Endodermal cell (in vitro differentiated cells): ENCODE data around the gene NFIC. TPM values are rescaled to one million over a fixed set of nuclear protein-coding genes. Genes with fewer than 3 reads are reported as not detected.
A peak's percentile ranks its signal among the peaks of the same experiment; 100 is the strongest.

ENCODE experiments used
- DNase-seq: peaks from one replicate; pipeline ENCODE4 v3.0.0-alpha.2; 2017
- H3K27ac ChIP-seq: 2 replicates; pipeline ENCODE4 v1.5.1; 2013; ENCODE audit warnings: mild to moderate bottlenecking, low read depth, low read length, moderate library complexity
- H3K27me3 ChIP-seq: 2 replicates; pipeline ENCODE4 v1.6.1; 2013; ENCODE audit warnings: mild to moderate bottlenecking, low read length, moderate library complexity; ENCODE audit not compliant: insufficient read depth, control insufficient read depth, poor library complexity, severe bottlenecking
- H3K36me3 ChIP-seq: 2 replicates; pipeline ENCODE4 v1.7.0; 2013; ENCODE audit warnings: mild to moderate bottlenecking, low read length, moderate library complexity; ENCODE audit not compliant: control insufficient read depth, insufficient read depth
- H3K4me1 ChIP-seq: one replicate; pipeline ENCODE4 v1.7.0; 2013; ENCODE audit warnings: low read length; ENCODE audit not compliant: control insufficient read depth, insufficient read depth
- H3K4me3 ChIP-seq: 2 replicates; pipeline ENCODE4 v1.5.1; 2013; ENCODE audit warnings: mild to moderate bottlenecking, low read length, moderate library complexity
- H3K9ac ChIP-seq: 2 replicates; pipeline ENCODE4 v1.6.1; 2013; ENCODE audit warnings: mild to moderate bottlenecking, low read length, moderate library complexity; ENCODE audit not compliant: poor library complexity, severe bottlenecking; ENCODE audit errors: extremely low read depth
- H3K9me3 ChIP-seq: 2 replicates; pipeline ENCODE4 v1.6.1; 2013; ENCODE audit warnings: mild to moderate bottlenecking, low read length, moderate library complexity; ENCODE audit not compliant: control insufficient read depth
- H3K27ac Mint-ChIP-seq: 2 replicates; pipeline ENCODE4 v1.8.0; 2020; ENCODE audit warnings: mixed read lengths
- H3K27me3 Mint-ChIP-seq: 2 replicates; pipeline ENCODE4 v1.8.0; 2021; ENCODE audit warnings: mild to moderate bottlenecking, mixed read lengths; ENCODE audit not compliant: insufficient read depth
- H3K36me3 Mint-ChIP-seq: 2 replicates; pipeline ENCODE4 v1.8.0; 2020; ENCODE audit warnings: low read depth, mixed read lengths
- H3K4me1 Mint-ChIP-seq: 2 replicates; pipeline ENCODE4 v1.8.0; 2020; ENCODE audit warnings: mixed read lengths
- H3K4me3 Mint-ChIP-seq: 2 replicates; pipeline ENCODE4 v1.8.0; 2020; ENCODE audit warnings: mild to moderate bottlenecking, moderate library complexity, mixed read lengths
- H3K9me3 Mint-ChIP-seq: 2 replicates; pipeline ENCODE4 v1.8.0; 2020; ENCODE audit warnings: mild to moderate bottlenecking, mixed read lengths
- WGBS, 2 experiments: methylation state at CpG; one replicate each; pipeline versions ENCODE4 v1.1.5 to v1.1.7; 2013; ENCODE audit warnings: missing lambda C conversion rate in 2 of 2, mixed read lengths in 1 of 2; ENCODE audit not compliant: insufficient coverage in 1 of 2, insufficient read length in 1 of 2; 5-methylcytosine and 5-hydroxymethylcytosine counted together
- total RNA-seq, 2 donors: library from RNA; stranded (reverse); fragmentation: NEBNext Ultra II Directional in 1 of 2; extraction: Animal tissue kit (Norgen Biotek cat#: 25700) in 1 of 2; gene quantifications; 2 replicates in 1 of 2; 3 replicates in 1 of 2; pipeline ENCODE4 v1.2.1, GENCODE V29; 2021
- TF ChIP-seq, protein P1 (sequence below): fragments of 200-600 bp; sonication (generic); conservative IDR thresholded peaks from 2 replicates; pipeline ENCODE4 v1.5.0; 2021; ENCODE audit warnings: antibody characterized with exemption, mild to moderate bottlenecking

NFIC gene
- total RNA-seq, 2 donors from 2014 or later: 5.2 to 6.6 TPM

DNA sequence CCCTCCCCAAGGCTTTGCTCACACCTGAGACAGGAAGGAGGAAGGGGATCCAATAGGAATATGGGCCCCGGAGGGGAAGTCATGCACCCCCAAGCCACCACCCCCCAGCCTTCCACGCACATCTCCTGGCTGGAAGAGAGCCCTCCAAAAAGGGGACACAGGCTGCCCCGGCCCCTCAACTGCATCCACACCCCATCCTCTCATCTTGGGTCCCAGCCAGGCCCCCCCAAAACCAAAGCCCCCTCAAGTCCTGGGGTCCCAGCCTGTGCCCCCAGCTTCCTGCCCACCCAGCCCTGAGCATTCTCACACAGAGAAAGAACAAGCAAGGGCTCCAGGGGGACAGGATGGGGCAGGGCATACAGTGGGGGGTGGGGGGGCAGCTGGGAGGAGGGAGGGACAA is 101.8 kb downstream of the NFIC start:
- no peak overlapping the region for H3K27ac Mint-ChIP-seq
- TF ChIP-seq, protein P1, sequence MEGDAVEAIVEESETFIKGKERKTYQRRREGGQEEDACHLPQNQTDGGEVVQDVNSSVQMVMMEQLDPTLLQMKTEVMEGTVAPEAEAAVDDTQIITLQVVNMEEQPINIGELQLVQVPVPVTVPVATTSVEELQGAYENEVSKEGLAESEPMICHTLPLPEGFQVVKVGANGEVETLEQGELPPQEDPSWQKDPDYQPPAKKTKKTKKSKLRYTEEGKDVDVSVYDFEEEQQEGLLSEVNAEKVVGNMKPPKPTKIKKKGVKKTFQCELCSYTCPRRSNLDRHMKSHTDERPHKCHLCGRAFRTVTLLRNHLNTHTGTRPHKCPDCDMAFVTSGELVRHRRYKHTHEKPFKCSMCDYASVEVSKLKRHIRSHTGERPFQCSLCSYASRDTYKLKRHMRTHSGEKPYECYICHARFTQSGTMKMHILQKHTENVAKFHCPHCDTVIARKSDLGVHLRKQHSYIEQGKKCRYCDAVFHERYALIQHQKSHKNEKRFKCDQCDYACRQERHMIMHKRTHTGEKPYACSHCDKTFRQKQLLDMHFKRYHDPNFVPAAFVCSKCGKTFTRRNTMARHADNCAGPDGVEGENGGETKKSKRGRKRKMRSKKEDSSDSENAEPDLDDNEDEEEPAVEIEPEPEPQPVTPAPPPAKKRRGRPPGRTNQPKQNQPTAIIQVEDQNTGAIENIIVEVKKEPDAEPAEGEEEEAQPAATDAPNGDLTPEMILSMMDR: no peak
- peaks cover 22% of the 10 kb centered on the region for H3K27me3 ChIP-seq
- no peak overlapping the region for H3K4me3 Mint-ChIP-seq
- DNase-seq: no peak
- no peaks in the 10 kb centered on the region for H3K36me3 ChIP-seq
- no peaks in the 10 kb centered on the region for H3K36me3 Mint-ChIP-seq
- 75% methylated on average over 2 of the region's 3 CpGs; no CpG with 5 or more reads in 1 of the 2 experiments for WGBS, 2 experiments
- no peaks in the 10 kb centered on the region for H3K4me1 ChIP-seq
- no peak overlapping the region for H3K27ac ChIP-seq
- H3K4me1 Mint-ChIP-seq: peaks cover 2% of the 10 kb centered on the region
- H3K9me3 ChIP-seq: no peaks in the 10 kb centered on the region
- no peak overlapping the region for H3K4me3 ChIP-seq
- no peak overlapping the region for H3K9ac ChIP-seq
- peaks cover 12% of the 10 kb centered on the region for H3K9me3 Mint-ChIP-seq
- peaks cover 43% of the 10 kb centered on the region for H3K27me3 Mint-ChIP-seq

DNA sequence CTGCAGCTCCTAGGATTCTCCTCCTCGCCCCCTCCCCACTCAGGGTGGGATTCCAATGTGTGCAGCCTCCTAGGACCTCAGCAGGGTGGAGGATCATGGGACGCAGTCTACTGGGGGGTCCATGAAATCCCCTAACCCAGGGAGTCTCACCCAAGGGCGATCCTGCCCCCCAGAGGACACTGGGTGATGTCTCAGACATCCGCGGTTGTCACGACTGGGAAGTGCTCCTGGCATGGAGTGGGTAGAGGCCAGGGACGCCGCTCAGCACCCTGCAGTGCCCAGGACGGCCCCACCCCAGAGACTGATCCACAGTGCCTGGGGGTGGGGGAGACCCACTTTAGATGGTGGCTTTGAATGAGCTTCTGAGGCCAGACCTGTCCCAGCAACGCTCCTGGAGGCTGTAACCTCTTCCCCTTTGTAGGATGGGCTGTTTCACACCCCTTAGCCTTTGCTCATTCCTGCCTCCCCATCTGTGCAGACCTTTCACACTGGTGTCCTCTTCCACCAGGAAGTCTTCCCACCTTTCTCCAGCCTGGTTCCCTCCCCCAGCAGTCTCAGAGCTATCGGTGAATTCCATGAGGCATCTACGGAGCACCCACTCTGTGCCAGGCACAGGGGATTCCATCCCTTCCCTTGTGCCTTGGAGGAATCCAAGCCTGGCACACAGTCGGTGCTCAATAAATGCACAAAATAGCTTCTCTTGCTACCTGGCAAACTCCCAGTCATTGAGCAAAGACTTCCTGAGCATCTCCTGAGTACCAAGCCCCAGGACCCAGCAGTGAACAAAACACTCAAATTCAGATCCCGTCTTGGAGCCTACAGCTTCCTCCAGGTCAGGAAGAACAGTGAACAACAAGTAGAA is 103.5 kb downstream of the NFIC start:
- Histone ChIP-seq H3K27me3 (peaks cover 10% of the 10 kb centered on the region), H3K9me3 (no peaks in the 10 kb centered on the region), H3K4me3 (no peak overlapping the region), H3K36me3 (no peaks in the 10 kb centered on the region), H3K27ac (no peak overlapping the region), H3K9ac (no peak overlapping the region), H3K4me1 (no peaks in the 10 kb centered on the region)
- WGBS, 2 experiments: 60 to 90% methylated on average over 5 to 14 of the region's 14 CpGs
- H3K27ac Mint-ChIP-seq: no peak overlapping the region
- H3K9me3 Mint-ChIP-seq: peaks cover 12% of the 10 kb centered on the region
- peaks cover 2% of the 10 kb centered on the region for H3K4me1 Mint-ChIP-seq
- TF ChIP-seq, protein P1: peak; percentile 14
- no peaks in the 10 kb centered on the region for H3K36me3 Mint-ChIP-seq
- H3K27me3 Mint-ChIP-seq: peaks cover 39% of the 10 kb centered on the region
- DNase-seq: peak; percentile 38
- no peak overlapping the region for H3K4me3 Mint-ChIP-seq

DNA sequence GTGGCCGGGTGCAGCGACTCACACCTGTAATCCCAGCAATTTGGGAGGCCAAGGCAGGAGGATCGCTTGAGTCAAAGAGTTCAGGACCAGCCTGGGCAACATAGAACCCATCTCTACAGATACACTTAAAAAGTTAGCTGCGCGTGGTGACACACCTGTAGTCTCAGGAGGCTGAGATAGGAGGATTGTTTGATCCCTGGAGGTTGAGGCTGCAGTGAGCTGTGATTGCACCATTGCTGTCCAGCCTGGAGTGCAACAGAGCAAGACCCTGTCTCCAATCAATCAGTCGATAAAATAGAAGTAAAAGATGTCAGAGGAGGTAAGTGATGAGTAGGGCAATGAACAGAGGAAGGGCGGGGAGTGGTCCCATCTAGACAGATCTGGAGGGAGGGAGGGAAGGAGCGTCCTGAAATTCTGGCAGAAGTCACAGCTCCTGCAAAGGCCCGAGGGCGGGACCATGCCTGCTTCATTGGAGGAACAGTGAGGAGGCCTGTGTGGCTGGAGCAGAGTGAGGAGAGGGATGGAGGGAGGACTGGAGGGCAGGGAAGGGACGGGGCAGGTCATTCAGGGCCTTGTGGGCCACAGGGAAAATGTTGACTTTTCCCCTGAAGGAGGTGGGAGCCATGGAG is 104.2 kb downstream of the NFIC start:
- Mint-ChIP-seq H3K9me3 (peaks cover 12% of the 10 kb centered on the region), H3K36me3 (no peaks in the 10 kb centered on the region), H3K4me1 (no peaks in the 10 kb centered on the region), H3K27ac (no peak overlapping the region), H3K4me3 (no peak overlapping the region), H3K27me3 (peaks cover 36% of the 10 kb centered on the region)
- H3K9me3 ChIP-seq: no peaks in the 10 kb centered on the region
- peak; percentile 40 for DNase-seq
- no peak overlapping the region for H3K27ac ChIP-seq
- no peak overlapping the region for H3K4me3 ChIP-seq
- no peaks in the 10 kb centered on the region for H3K4me1 ChIP-seq
- H3K27me3 ChIP-seq: peaks cover 17% of the 10 kb centered on the region
- TF ChIP-seq, protein P1: no peak
- no peak overlapping the region for H3K9ac ChIP-seq
- 74 to 86% methylated on average over 9 to 11 of the region's 11 CpGs for WGBS, 2 experiments
- H3K36me3 ChIP-seq: no peaks in the 10 kb centered on the region
